Loucy (cell line): ENCODE measurements around the gene LEMD1.

ENCODE experiments used
- EZH2phosphoT487 ChIP-seq: fragments of 200-600 bp; IDR thresholded peaks from 2 replicates; pipeline ENCODE4 v1.6.1; 2018; ENCODE audit warnings: antibody characterized with exemption, mild to moderate bottlenecking, moderate library complexity, borderline replicate concordance
- TF ChIP-seq, protein P1 (sequence below): fragments of 200-600 bp; sonication (generic); conservative IDR thresholded peaks from 2 replicates; pipeline ENCODE4 v1.5.1; 2014; ENCODE audit warnings: mild to moderate bottlenecking, antibody characterized with exemption, low read length

DNA sequence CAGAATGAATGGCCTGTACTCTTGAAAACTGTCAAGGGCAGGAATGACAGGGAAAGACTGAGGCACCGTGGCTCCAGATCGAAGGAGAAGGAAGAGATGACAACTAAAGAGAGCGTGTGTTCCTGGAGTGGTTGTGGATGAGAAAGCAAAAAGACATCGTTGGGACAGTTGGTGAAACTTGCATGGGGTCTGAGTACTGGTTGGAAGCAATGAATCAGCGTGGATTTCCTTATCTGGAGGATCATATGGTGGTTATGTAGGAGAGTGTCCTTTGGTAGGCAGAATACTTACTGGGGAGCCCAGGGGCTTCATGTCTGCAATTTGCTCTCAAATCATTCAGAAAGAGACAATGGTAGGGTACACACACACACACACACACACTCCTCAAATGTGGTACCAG lies 13.9 kb downstream of the LEMD1 start:
- TF ChIP-seq, protein P1, sequence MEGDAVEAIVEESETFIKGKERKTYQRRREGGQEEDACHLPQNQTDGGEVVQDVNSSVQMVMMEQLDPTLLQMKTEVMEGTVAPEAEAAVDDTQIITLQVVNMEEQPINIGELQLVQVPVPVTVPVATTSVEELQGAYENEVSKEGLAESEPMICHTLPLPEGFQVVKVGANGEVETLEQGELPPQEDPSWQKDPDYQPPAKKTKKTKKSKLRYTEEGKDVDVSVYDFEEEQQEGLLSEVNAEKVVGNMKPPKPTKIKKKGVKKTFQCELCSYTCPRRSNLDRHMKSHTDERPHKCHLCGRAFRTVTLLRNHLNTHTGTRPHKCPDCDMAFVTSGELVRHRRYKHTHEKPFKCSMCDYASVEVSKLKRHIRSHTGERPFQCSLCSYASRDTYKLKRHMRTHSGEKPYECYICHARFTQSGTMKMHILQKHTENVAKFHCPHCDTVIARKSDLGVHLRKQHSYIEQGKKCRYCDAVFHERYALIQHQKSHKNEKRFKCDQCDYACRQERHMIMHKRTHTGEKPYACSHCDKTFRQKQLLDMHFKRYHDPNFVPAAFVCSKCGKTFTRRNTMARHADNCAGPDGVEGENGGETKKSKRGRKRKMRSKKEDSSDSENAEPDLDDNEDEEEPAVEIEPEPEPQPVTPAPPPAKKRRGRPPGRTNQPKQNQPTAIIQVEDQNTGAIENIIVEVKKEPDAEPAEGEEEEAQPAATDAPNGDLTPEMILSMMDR = no peak
- no peak for TF ChIP-seq EZH2phosphoT487
